Parathyroid adenoma (tissue), 2 donors: Measurements from ENCODE around the gene KCNH2.

Experiments
- H2AFZ ChIP-seq: fragments of 300-600 bp; sonication (generic); one replicate; pipeline ENCODE4 v1.7.0; 2017; ENCODE audit warnings: antibody characterized with exemption, mild to moderate bottlenecking
- H3K27ac ChIP-seq: fragments of 300-600 bp; sonication (generic); one replicate; pipeline ENCODE4 v1.7.0; 2017
- H3K27me3 ChIP-seq: fragments of 300-600 bp; sonication (generic); one replicate; pipeline ENCODE4 v1.7.0; 2017; ENCODE audit warnings: low read length; ENCODE audit not compliant: control insufficient read depth, insufficient read depth
- H3K36me3 ChIP-seq: fragments of 300-600 bp; sonication (generic); one replicate; pipeline ENCODE4 v1.7.0; 2017; ENCODE audit warnings: low read length; ENCODE audit not compliant: control insufficient read depth, insufficient read depth
- H3K4me1 ChIP-seq: fragments of 300-600 bp; sonication (generic); one replicate; pipeline ENCODE4 v1.7.0; 2017; ENCODE audit warnings: control low read depth
- H3K4me2 ChIP-seq: fragments of 300-600 bp; sonication (generic); one replicate; pipeline ENCODE4 v1.7.0; 2017; ENCODE audit warnings: low read length
- H3K4me3 ChIP-seq: fragments of 300-600 bp; sonication (generic); one replicate; pipeline ENCODE4 v1.7.0; 2017; ENCODE audit warnings: low read depth, low read length
- H3K79me2 ChIP-seq: fragments of 300-600 bp; sonication (generic); one replicate; pipeline ENCODE4 v1.7.0; 2017; ENCODE audit warnings: control low read depth
- H3K9ac ChIP-seq: fragments of 300-600 bp; sonication (generic); one replicate; pipeline ENCODE4 v1.7.0; 2017; ENCODE audit warnings: mild to moderate bottlenecking
- H3K9me3 ChIP-seq: fragments of 300-600 bp; sonication (generic); one replicate; pipeline ENCODE4 v1.7.0; 2017; ENCODE audit warnings: low read length; ENCODE audit not compliant: control insufficient read depth
- TF ChIP-seq, protein P1 (sequence below): fragments of 300-600 bp; sonication (generic); IDR thresholded peaks from one replicate; pipeline ENCODE4 v1.7.0; 2017; ENCODE audit warnings: antibody characterized with exemption, mild to moderate bottlenecking
- donor health status: primary hyperparathyroidism.

Gene KCNH2

DNA sequence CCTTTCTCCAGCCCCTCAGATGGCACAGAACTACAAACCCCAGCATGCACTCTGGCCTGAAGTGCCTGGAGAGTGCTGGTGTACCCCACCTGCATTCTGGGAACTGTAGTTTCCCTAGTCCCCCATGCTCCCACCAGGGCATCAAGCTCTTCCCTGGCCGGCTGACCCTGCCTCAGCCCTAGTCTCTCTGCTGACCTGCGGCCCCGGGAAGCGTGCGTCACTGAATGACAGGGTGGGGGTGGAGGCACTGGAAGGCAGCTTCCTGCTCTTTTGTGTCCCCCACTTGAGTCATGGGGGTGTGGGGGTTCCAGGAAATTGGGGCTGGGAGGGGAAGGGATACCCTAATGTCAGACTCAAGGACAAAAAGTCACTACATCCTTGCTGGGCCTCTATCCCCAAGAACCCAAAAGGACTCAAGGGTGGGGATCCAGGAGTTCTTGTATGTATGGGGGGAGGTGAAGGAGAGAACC lies 14.7 kb upstream of the KCNH2 start:
- H3K27ac ChIP-seq, result peak overlapping the region; percentile 62
- H3K36me3 ChIP-seq, result no peaks in the 10 kb centered on the region
- H3K27me3 ChIP-seq, result no peaks in the 10 kb centered on the region
- no peak overlapping the region for H2AFZ ChIP-seq
- H3K4me3 ChIP-seq, result no peak overlapping the region
- no peaks in the 10 kb centered on the region for H3K79me2 ChIP-seq
- H3K9ac ChIP-seq, result no peak overlapping the region
- H3K4me1 ChIP-seq, result no peaks in the 10 kb centered on the region
- TF ChIP-seq, protein P1, sequence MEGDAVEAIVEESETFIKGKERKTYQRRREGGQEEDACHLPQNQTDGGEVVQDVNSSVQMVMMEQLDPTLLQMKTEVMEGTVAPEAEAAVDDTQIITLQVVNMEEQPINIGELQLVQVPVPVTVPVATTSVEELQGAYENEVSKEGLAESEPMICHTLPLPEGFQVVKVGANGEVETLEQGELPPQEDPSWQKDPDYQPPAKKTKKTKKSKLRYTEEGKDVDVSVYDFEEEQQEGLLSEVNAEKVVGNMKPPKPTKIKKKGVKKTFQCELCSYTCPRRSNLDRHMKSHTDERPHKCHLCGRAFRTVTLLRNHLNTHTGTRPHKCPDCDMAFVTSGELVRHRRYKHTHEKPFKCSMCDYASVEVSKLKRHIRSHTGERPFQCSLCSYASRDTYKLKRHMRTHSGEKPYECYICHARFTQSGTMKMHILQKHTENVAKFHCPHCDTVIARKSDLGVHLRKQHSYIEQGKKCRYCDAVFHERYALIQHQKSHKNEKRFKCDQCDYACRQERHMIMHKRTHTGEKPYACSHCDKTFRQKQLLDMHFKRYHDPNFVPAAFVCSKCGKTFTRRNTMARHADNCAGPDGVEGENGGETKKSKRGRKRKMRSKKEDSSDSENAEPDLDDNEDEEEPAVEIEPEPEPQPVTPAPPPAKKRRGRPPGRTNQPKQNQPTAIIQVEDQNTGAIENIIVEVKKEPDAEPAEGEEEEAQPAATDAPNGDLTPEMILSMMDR, result no peak
- H3K4me2 ChIP-seq, result no peak overlapping the region
- no peaks in the 10 kb centered on the region for H3K9me3 ChIP-seq

DNA sequence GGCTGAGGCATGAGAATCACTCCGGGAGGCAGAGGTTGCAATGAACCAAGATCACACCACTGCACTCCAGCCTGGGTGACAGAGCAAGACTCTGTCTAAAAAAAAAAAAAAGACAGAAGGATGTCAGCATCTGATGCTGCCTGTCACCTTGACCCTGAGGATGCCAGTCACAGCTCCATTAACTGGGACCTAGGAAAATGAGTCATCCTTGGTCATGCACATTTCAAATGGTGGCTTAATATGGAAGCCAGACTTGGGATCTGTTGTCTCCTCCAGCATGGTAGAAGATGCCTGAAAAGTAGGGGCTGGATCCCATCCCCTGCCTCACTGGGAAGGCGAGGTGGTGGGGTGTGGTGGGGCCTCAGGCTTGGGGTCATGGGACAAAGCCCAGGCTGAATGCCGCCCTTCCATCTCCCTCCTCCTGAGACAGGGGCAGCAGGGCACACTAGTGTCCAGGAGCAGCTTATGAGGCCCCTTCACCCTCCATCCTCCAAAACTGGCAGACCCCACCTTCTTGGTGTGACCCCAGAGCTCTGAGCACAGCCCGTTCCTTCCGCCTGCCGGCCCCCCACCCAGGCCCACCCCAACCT lies 14.0 kb upstream of the KCNH2 start:
- Histone ChIP-seq H3K4me2 (no peak overlapping the region), H3K27me3 (no peaks in the 10 kb centered on the region), H3K9me3 (no peaks in the 10 kb centered on the region), H3K4me3 (no peak overlapping the region), H3K36me3 (no peaks in the 10 kb centered on the region), H3K9ac (no peak overlapping the region), H2AFZ (no peak overlapping the region), H3K27ac (no peak overlapping the region), H3K4me1 (no peaks in the 10 kb centered on the region), H3K79me2 (no peaks in the 10 kb centered on the region)
- TF ChIP-seq, protein P1, result no peak

DNA sequence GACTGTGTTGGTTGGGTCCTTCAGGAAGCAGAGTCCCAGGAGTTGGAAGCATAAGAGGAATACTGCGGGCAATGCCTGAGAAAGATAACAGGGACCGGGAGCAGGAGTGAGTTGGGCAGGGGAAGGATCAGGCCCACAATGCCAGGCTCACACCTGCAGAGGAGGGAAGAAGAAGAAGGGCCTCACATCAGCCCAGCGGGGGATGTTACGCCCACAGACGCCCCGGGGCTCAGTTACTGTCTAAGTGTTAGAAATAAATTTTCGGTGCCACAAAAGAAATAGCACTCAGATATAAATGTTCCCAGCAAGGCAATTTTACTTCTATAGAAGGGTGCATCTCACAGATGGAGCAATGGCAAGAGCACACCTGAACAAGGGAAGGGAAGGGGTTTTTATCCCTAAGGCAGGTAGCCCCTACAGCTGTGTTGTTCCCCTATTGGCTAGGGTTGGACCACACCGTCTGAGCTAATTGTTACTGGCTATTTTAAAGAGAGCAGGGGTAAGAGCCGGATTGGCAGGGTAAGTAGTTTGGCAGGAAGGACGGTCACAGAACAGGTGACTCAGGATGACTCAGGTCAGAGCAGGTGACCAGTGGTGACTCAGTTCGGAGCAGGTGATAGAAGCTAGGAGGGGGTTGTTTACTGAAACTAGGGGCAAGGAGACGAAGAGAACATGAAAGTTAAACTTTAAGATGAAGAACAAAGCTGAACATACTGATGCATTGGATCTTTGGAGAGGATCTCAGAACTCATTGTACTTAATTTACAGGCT lies 12.5 kb upstream of the KCNH2 start, which contains the start of gene NOS3:
Gene NOS3, plus strand, starts transcription at position 602 of the 771 bp plus-strand sequence. CDS start 2,787 bp downstream, outside the sequence.
- no peaks in the 10 kb centered on the region for H3K79me2 ChIP-seq
- TF ChIP-seq, protein P1, result no peak
- H3K9ac ChIP-seq, result no peak within 1 kb of the TSS
- H3K4me3 ChIP-seq, result no peak within 1 kb of the TSS
- peaks cover 2% of the 10 kb centered on the region for H3K4me1 ChIP-seq
- no peak within 1 kb of the TSS for H2AFZ ChIP-seq
- no peaks in the 10 kb centered on the region for H3K36me3 ChIP-seq
- no peak within 1 kb of the TSS for H3K4me2 ChIP-seq
- H3K27me3 ChIP-seq, result no peaks in the 10 kb centered on the region
- peak within 1 kb of the TSS; percentile 67 for H3K27ac ChIP-seq
- no peaks in the 10 kb centered on the region for H3K9me3 ChIP-seq

DNA sequence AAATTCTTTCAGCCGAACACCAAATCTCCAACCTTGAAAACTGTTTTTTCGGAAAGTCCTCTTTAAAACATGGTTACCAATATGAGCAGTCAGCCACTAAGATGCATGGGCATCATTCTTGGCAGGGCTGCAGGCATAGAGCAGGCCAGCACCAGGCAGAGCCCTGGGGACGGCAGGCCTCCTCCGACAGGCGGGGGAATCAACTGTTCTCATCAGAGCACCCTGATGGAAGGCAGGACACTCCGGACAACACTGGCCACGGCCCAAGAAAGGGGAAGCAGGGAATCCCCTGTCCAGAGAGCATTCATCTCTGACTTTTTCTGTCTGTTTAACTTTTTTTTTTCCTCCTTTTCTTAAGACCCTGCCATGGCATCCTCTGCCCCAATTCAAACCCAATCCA lies 11.3 kb upstream of the KCNH2 start:
- Histone ChIP-seq H3K4me1 (peaks cover 5% of the 10 kb centered on the region), H2AFZ (no peak overlapping the region), H3K4me3 (no peak overlapping the region), H3K9me3 (no peaks in the 10 kb centered on the region), H3K27me3 (no peaks in the 10 kb centered on the region), H3K9ac (no peak overlapping the region), H3K4me2 (no peak overlapping the region), H3K27ac (peak overlapping the region; percentile 67), H3K36me3 (no peaks in the 10 kb centered on the region), H3K79me2 (no peaks in the 10 kb centered on the region)
- TF ChIP-seq, protein P1, result no peak
